ENCODE measurements around the gene NUFIP2.
"Not testable (repeated sequence)": the region's sequence is repeated elsewhere in the genome, so short reads cannot be mapped to it uniquely, and the experiment has no call there.

Gene NUFIP2

GRCh38 chr17:29279397-29280070, 14.4 kb downstream of the NUFIP2 start:
- no peak for DNase-seq

GRCh38 chr17:29278692-29279091, 15.3 kb downstream of the NUFIP2 start:
- no peak for DNase-seq

- DNase-seq, result no peak
These were observed 20.0 kb downstream of the NUFIP2 start for GRCh38 chr17:29273924-29274323.

GRCh38 chr17:29271980-29272379, 22.0 kb downstream of the NUFIP2 start:
- not testable (repeated sequence) for DNase-seq

GRCh38 chr17:29263916-29264315, 30.0 kb downstream of the NUFIP2 start:
- no peak for DNase-seq

- DNase-seq, result peak; percentile 28
These were observed 36.2 kb downstream of the NUFIP2 start for GRCh38 chr17:29257756-29258155.

GRCh38 chr17:29256735-29257466, 37.0 kb downstream of the NUFIP2 start:
- DNase-seq, result peak; percentile 62

- peak; percentile 16 for DNase-seq
These were observed 37.9 kb downstream of the NUFIP2 start for GRCh38 chr17:29255926-29256522.

GRCh38 chr17:29253037-29253436, 40.9 kb downstream of the NUFIP2 start:
- no peak for DNase-seq

GRCh38 chr17:29252101-29252791, 41.7 kb downstream of the NUFIP2 start:
- DNase-seq, result peak; percentile 46

- DNase-seq, result no peak
These were observed 42.8 kb downstream of the NUFIP2 start for GRCh38 chr17:29251184-29251583.

GRCh38 chr17:29250666-29251065, 43.3 kb downstream of the NUFIP2 start:
- DNase-seq, result peak; percentile 94

GRCh38 chr17:29248845-29249244, 45.1 kb downstream of the NUFIP2 start:
- DNase-seq, result no peak

- DNase-seq, result no peak
These were observed 46.7 kb downstream of the NUFIP2 start for GRCh38 chr17:29247219-29247618.

- no peak for DNase-seq
These were observed 47.3 kb downstream of the NUFIP2 start, which contains the start of gene CRYBA1 for GRCh38 chr17:29246628-29247027. TSS of gene CRYBA1 (plus strand) at chr17:29246859. CDS start at chr17:29246864, 5 bp downstream.

- no peak for DNase-seq
These were observed 48.5 kb downstream of the NUFIP2 start for GRCh38 chr17:29245401-29245800.

- DNase-seq, result peak; percentile 59
These were observed 50.2 kb downstream of the NUFIP2 start for GRCh38 chr17:29243792-29244191.

- no peak for DNase-seq
These were observed 51.2 kb downstream of the NUFIP2 start for GRCh38 chr17:29242790-29243189.

GRCh38 chr17:29242051-29242450, 51.9 kb downstream of the NUFIP2 start:
- no peak for DNase-seq

GRCh38 chr17:29240968-29241963, 52.7 kb downstream of the NUFIP2 start:
- DNase-seq, result peak; percentile 98

GRCh38 chr17:29240477-29240876, 53.5 kb downstream of the NUFIP2 start:
- DNase-seq, result peak; percentile 19

All from fibroblast of skin of right biceps (primary cell).